ENCODE data around the gene SLC2A10. TPM values are rescaled to one million over a fixed set of nuclear protein-coding genes. Genes with fewer than 3 reads are reported as not detected.
A peak's percentile ranks its signal among the peaks of the same experiment; 100 is the strongest.

The SLC2A10 gene
- total RNA-seq, 1 experiment from 2014 or later = 33.6 TPM

GRCh38 chr20:46746956-46747526 lies 37.6 kb downstream of the SLC2A10 start:
- Histone ChIP-seq H2AFZ (no peak overlapping the region), H3K4me1 (replicated peaks; ENCODE audit: insufficient read depth) (peaks cover 17% of the 10 kb centered on the region), H3K27me3 (ENCODE audit: insufficient read depth, low read depth) (no peaks in the 10 kb centered on the region), H3K9me2 (ENCODE audit: insufficient read depth) (no peaks in the 10 kb centered on the region), H3K36me3 (ENCODE audit: low read depth) (no peaks in the 10 kb centered on the region), H3K27ac (0 out of 2 replicates have a peak overlapping the region, but pooled peaks have one; percentile 36), H3K4me3 (no peak overlapping the region), H3K79me2 (ENCODE audit: low read depth) (no peaks in the 10 kb centered on the region), H3F3A (ENCODE audit: insufficient read depth, low read depth) (peaks cover 10% of the 10 kb centered on the region; the same call in 1 of the 2 replicates), H3K4me2 (peak overlapping the region; percentile 47), H3K9me3 (ENCODE audit: insufficient read depth, low read depth) (no peaks in the 10 kb centered on the region), H4K20me1 (ENCODE audit: insufficient read depth) (no peaks in the 10 kb centered on the region)
- TF ChIP-seq CTCF (conservative IDR thresholded peaks at IDR 0.05) = no peak
- TF ChIP-seq EZH2 (IDR thresholded peaks at IDR 0.05; ENCODE audit: low read depth) = no peak
- ChIA-PET CTCF (interaction anchor here (0.6 kb wide), 1 partner anchor 341 kb away, joined by 3 read pairs; no protein-coding TSS in a partner anchor), POLR2A (ENCODE audit: unreplicated experiment) (interaction anchor here (0.5 to 0.7 kb wide), 2 partner anchors 36 to 38 kb away, joined by 3 to 4 read pairs; no protein-coding TSS in a partner anchor)
- no TSS peak for BruUV-seq (replicated peaks)
- intact Hi-C loops (cut with micrococcal nuclease; ENCODE audit: unreplicated experiment) = no loop called here
- peak; percentile 55 to 82 for DNase-seq

DNA sequence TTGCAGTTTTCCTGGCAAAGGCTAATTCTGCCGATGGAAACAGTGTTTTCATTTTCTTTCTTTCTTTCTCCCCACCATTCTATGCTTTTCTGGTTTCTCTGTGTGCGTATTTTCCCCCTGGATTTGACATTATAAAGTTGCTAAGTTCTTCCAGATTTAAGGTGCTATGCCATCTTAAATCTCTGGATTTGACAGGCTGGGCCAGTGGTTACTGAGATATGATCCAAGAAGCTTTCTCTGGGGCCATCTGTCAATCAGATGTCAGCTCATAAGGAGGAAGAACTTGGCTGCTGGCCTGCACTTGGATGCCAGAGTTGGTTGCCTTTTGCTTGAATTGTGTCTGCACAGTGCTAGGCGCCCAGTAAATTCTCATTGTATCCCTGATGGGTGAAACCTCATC lies 39.7 kb downstream of the SLC2A10 start:
- Histone ChIP-seq H3K9me2 (ENCODE audit: insufficient read depth) (no peaks in the 10 kb centered on the region), H4K20me1 (ENCODE audit: insufficient read depth) (no peaks in the 10 kb centered on the region), H3K4me2 (no peak overlapping the region), H3K36me3 (ENCODE audit: low read depth) (no peaks in the 10 kb centered on the region), H3K27me3 (ENCODE audit: insufficient read depth, low read depth) (no peaks in the 10 kb centered on the region), H3F3A (ENCODE audit: insufficient read depth, low read depth) (peaks cover 10% of the 10 kb centered on the region; the same call in 1 of the 2 replicates), H3K27ac (no peak overlapping the region), H3K79me2 (ENCODE audit: low read depth) (no peaks in the 10 kb centered on the region), H2AFZ (no peak overlapping the region), H3K9me3 (ENCODE audit: insufficient read depth, low read depth) (no peaks in the 10 kb centered on the region), H3K4me3 (no peak overlapping the region), H3K4me1 (replicated peaks; ENCODE audit: insufficient read depth) (peaks cover 17% of the 10 kb centered on the region)
- intact Hi-C loops (cut with micrococcal nuclease; ENCODE audit: unreplicated experiment) = no loop called here
- no peak for DNase-seq
- ChIA-PET POLR2A (ENCODE audit: unreplicated experiment) (no interaction called here), CTCF (interaction anchor here (0.6 to 0.9 kb wide), 3 partner anchors 9 to 65 kb away, joined by 3 to 5 read pairs (median 5); no protein-coding TSS in a partner anchor)
- BruUV-seq (replicated peaks) = no TSS peak
- TF ChIP-seq EZH2 (IDR thresholded peaks at IDR 0.05; ENCODE audit: low read depth) = no peak
- no peak for TF ChIP-seq CTCF (conservative IDR thresholded peaks at IDR 0.05)

- Histone ChIP-seq H3K4me2 (no peak overlapping the region), H3K27me3 (ENCODE audit: insufficient read depth, low read depth) (no peaks in the 10 kb centered on the region), H3K9me3 (ENCODE audit: insufficient read depth, low read depth) (no peaks in the 10 kb centered on the region), H3F3A (ENCODE audit: insufficient read depth, low read depth) (peaks cover 8% of the 10 kb centered on the region; the same call in 1 of the 2 replicates), H3K27ac (no peak overlapping the region), H3K36me3 (ENCODE audit: low read depth) (no peaks in the 10 kb centered on the region), H3K4me3 (no peak overlapping the region), H3K79me2 (ENCODE audit: low read depth) (no peaks in the 10 kb centered on the region), H3K9me2 (ENCODE audit: insufficient read depth) (no peaks in the 10 kb centered on the region), H4K20me1 (ENCODE audit: insufficient read depth) (no peaks in the 10 kb centered on the region), H2AFZ (no peak overlapping the region), H3K4me1 (replicated peaks; ENCODE audit: insufficient read depth) (peaks cover 10% of the 10 kb centered on the region)
- POLR2A ChIA-PET (ENCODE audit: unreplicated experiment) = no interaction called here
- TF ChIP-seq CTCF (conservative IDR thresholded peaks at IDR 0.05) (no peak), EZH2 (IDR thresholded peaks at IDR 0.05; ENCODE audit: low read depth) (no peak)
- no peak for DNase-seq
- no TSS peak for BruUV-seq (replicated peaks)
- CTCF ChIA-PET = interaction anchor here (0.6 to 1.4 kb wide), 2 partner anchors 438 to 632 kb away, joined by 5 to 10 read pairs; no protein-coding TSS in a partner anchor
- intact Hi-C loops (cut with micrococcal nuclease; ENCODE audit: unreplicated experiment) = loop anchor here (1.0 to 10.0 kb wide), 4 partner anchors 443 to 1873 kb away; no protein-coding TSS in a partner anchor
These were observed 42.4 kb downstream of the SLC2A10 start for GRCh38 chr20:46751856-46752255.

Measured in PC-9 (cell line).